Liver (tissue), 9 donors: ENCODE data around the gene TMEM270. TPM values are rescaled to one million over a fixed set of nuclear protein-coding genes. Genes with fewer than 3 reads are reported as not detected.

Experiments
- DNase-seq: peaks from one replicate; pipeline ENCODE4 v3.0.0-alpha.2; 2017; ENCODE audit warnings: low spot score
- H3K27ac ChIP-seq, 2 donors: one replicate each; pipeline ENCODE4 v1.7.0; 2013; ENCODE audit warnings: inconsistent platforms in 2 of 2, low read length in 2 of 2, control low read depth in 1 of 2, low read depth in 1 of 2, mild to moderate bottlenecking in 1 of 2
- H3K27me3 ChIP-seq, 4 donors: one replicate each; pipeline versions ENCODE4 v1.6.1 to v1.7.0; 2013; ENCODE audit warnings: low read length in 3 of 4, inconsistent platforms in 1 of 4, mild to moderate bottlenecking in 1 of 4, moderate library complexity in 1 of 4; ENCODE audit not compliant: control insufficient read depth in 4 of 4, insufficient read depth in 4 of 4
- H3K36me3 ChIP-seq, 4 donors: one replicate each; pipeline versions ENCODE4 v1.6.1 to v1.7.0; 2013; ENCODE audit warnings: low read length in 3 of 4, mild to moderate bottlenecking in 3 of 4, low read depth in 1 of 4, moderate library complexity in 1 of 4; ENCODE audit not compliant: control insufficient read depth in 4 of 4, insufficient read depth in 3 of 4
- H3K4me1 ChIP-seq, 4 donors: one replicate each; pipeline versions ENCODE4 v1.6.1 to v1.7.0; 2013; ENCODE audit warnings: low read length in 3 of 4, mild to moderate bottlenecking in 3 of 4, moderate library complexity in 1 of 4; ENCODE audit not compliant: control insufficient read depth in 4 of 4, insufficient read depth in 4 of 4
- H3K4me3 ChIP-seq, 3 donors: one replicate each; pipeline versions ENCODE4 v1.6.1 to v1.7.0; 2013; ENCODE audit warnings: low read length in 3 of 3, control low read depth in 1 of 3, low read depth in 1 of 3, mild to moderate bottlenecking in 1 of 3
- H3K9ac ChIP-seq, 2 donors: one replicate each; pipeline ENCODE4 v1.7.0; 2013; ENCODE audit warnings: low read length in 2 of 2, mild to moderate bottlenecking in 2 of 2, moderate library complexity in 2 of 2, control low read depth in 1 of 2, low read depth in 1 of 2
- H3K9me3 ChIP-seq, 4 donors: one replicate each; pipeline versions ENCODE4 v1.6.1 to v1.7.0; 2013; ENCODE audit warnings: low read length in 3 of 4; ENCODE audit not compliant: control insufficient read depth in 4 of 4
- FOXA2 ChIP-seq: IDR thresholded peaks from 2 replicates; pipeline ENCODE4 v1.6.1; 2016; ENCODE audit warnings: antibody characterized with exemption
- GABPA ChIP-seq, 2 donors: IDR thresholded peaks in 1 of 2; conservative IDR thresholded peaks in 1 of 2; 2 replicates each; pipeline ENCODE4 v1.6.1; 2016; ENCODE audit warnings: antibody characterized with exemption in 2 of 2, mild to moderate bottlenecking in 1 of 2, moderate library complexity in 1 of 2
- HNF4G ChIP-seq: IDR thresholded peaks from 2 replicates; pipeline ENCODE4 v1.6.1; 2016; ENCODE audit warnings: antibody characterized with exemption
- JUND ChIP-seq, 2 donors: IDR thresholded peaks; 2 replicates each; pipeline ENCODE4 v1.6.1; 2016; ENCODE audit warnings: antibody characterized with exemption in 2 of 2
- NR2F2 ChIP-seq: IDR thresholded peaks from 2 replicates; pipeline ENCODE4 v1.6.1; 2016; ENCODE audit warnings: antibody characterized with exemption
- REST ChIP-seq: IDR thresholded peaks from 2 replicates; pipeline ENCODE4 v1.6.1; 2016; ENCODE audit warnings: antibody characterized with exemption, mild to moderate bottlenecking
- SP1 ChIP-seq: IDR thresholded peaks from 2 replicates; pipeline ENCODE4 v1.6.1; 2018; ENCODE audit warnings: antibody characterized with exemption, mild to moderate bottlenecking
- TAF1 ChIP-seq: conservative IDR thresholded peaks from 2 replicates; pipeline ENCODE4 v1.6.1; 2016; ENCODE audit warnings: antibody characterized with exemption, mild to moderate bottlenecking
- WGBS: extraction: QIAGEN DNeasy Blood & Tissue Kit; methylation state at CpG from one replicate; pipeline ENCODE4 v1.1.7; 2013; 5-methylcytosine and 5-hydroxymethylcytosine counted together
- polyA plus RNA-seq, 2 donors: library from polyadenylated mRNA; stranded (reverse) in 1 of 2; unstranded in 1 of 2; fragments of 200-250 nt in 1 of 2; fragments of >200 nt in 1 of 2; fragmentation: Nextera tagmentation in 1 of 2; extraction: Ambion mirVana in 1 of 2; gene quantifications; one replicate each; pipeline versions ENCODE4 v1.2.1 to v1.2.3, GENCODE V29; 2013 to 2015
- total RNA-seq, 2 donors: library from RNA; depleted of rRNA; stranded (reverse); fragments of >200 nt; gene quantifications; one replicate each; pipeline ENCODE4 v1.2.3, GENCODE V29; 2014
- TF ChIP-seq, protein P1 (sequence below): IDR thresholded peaks from 2 replicates; pipeline ENCODE4 v1.6.1; 2016; ENCODE audit warnings: antibody characterized with exemption
- TF ChIP-seq, protein P2 (sequence below): fragments of 150-350 bp; IDR thresholded peaks from 2 replicates; pipeline ENCODE4 v1.5.1; 2017; ENCODE audit warnings: improper control_type of control experiment, low read depth, low read length; ENCODE audit not compliant: missing input control
- donor health status: healthy.
- donor health status: healthy.
- donor health status: healthy.
- donor health status: healthy.
- donor health status: healthy.

Gene TMEM270
- total and polyA plus RNA-seq, 4 donors, result 0.09 TPM; not detected in 3

- no peak overlapping the region for H3K4me3 ChIP-seq
- no peaks in the 10 kb centered on the region for H3K36me3 ChIP-seq
- no peaks in the 10 kb centered on the region for H3K27me3 ChIP-seq
- no peaks in the 10 kb centered on the region for H3K9me3 ChIP-seq
- H3K4me1 ChIP-seq, result peaks cover 0 to 8% (median 5%) of the 10 kb centered on the region in 4 donors
- DNase-seq, result no peak
- no peak overlapping the region for H3K27ac ChIP-seq
- H3K9ac ChIP-seq, result no peak overlapping the region
- WGBS, result 82% methylated on average over 5 of the region's 5 CpGs
- TF ChIP-seq, protein P1, sequence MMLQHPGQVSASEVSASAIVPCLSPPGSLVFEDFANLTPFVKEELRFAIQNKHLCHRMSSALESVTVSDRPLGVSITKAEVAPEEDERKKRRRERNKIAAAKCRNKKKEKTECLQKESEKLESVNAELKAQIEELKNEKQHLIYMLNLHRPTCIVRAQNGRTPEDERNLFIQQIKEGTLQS, result no peak
- TF ChIP-seq SP1 (no peak), FOXA2 (no peak), JUND (IDR thresholded peaks at IDR 0.05) (no peak), REST (no peak), TAF1 (no peak), GABPA (IDR thresholded peaks at IDR 0.05 in 1 of 2, conservative IDR thresholded peaks at IDR 0.05 in 1 of 2) (no peak)
These were observed 8.5 kb upstream of the TMEM270 start for GRCh38 chr7:73852500-73852899.

DNA sequence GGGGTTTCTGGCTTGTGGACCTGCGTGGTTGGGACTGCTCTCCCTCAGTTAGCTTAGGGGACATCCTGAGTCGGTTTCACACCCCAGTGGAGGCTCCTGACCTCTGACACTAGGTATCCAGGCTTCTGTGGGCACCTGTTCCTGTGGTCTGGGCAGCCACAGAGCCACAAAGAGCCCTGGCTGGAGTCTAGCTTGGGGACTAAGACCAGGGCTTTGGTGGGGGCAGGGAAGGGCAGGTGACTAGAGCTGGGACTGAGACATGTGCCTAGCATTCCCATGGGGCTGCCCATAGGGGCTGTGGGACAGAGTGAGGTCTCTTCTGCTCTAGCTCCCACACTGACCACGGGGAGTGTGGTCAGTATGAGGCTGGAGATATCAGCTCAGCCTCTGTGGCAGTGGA, 4.0 kb upstream of the TMEM270 start:
- no peaks in the 10 kb centered on the region for H3K9me3 ChIP-seq
- H3K9ac ChIP-seq, result no peak overlapping the region
- no peak overlapping the region for H3K27ac ChIP-seq
- no peak for DNase-seq
- no peak overlapping the region for H3K4me3 ChIP-seq
- H3K36me3 ChIP-seq, result no peaks in the 10 kb centered on the region
- TF ChIP-seq TAF1 (no peak), HNF4G (no peak), FOXA2 (no peak), GABPA (IDR thresholded peaks at IDR 0.05 in 1 of 2, conservative IDR thresholded peaks at IDR 0.05 in 1 of 2) (no peak), REST (no peak), NR2F2 (no peak)
- TF ChIP-seq, protein P2, sequence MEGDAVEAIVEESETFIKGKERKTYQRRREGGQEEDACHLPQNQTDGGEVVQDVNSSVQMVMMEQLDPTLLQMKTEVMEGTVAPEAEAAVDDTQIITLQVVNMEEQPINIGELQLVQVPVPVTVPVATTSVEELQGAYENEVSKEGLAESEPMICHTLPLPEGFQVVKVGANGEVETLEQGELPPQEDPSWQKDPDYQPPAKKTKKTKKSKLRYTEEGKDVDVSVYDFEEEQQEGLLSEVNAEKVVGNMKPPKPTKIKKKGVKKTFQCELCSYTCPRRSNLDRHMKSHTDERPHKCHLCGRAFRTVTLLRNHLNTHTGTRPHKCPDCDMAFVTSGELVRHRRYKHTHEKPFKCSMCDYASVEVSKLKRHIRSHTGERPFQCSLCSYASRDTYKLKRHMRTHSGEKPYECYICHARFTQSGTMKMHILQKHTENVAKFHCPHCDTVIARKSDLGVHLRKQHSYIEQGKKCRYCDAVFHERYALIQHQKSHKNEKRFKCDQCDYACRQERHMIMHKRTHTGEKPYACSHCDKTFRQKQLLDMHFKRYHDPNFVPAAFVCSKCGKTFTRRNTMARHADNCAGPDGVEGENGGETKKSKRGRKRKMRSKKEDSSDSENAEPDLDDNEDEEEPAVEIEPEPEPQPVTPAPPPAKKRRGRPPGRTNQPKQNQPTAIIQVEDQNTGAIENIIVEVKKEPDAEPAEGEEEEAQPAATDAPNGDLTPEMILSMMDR, result no peak
- WGBS, result 73% methylated on average over 3 of the region's 3 CpGs
- H3K27me3 ChIP-seq, result no peaks in the 10 kb centered on the region
- peaks cover 0 to 8% (median 5%) of the 10 kb centered on the region in 4 donors for H3K4me1 ChIP-seq
